Right atrium auricular region (tissue), 2 donors: ENCODE measurements around the gene SH3GL1. TPM values are rescaled to one million over a fixed set of nuclear protein-coding genes. Genes with fewer than 3 reads are reported as not detected.

Experiments
- DNase-seq: peaks from one replicate; pipeline ENCODE4 v3.0.0-alpha.2; 2019; ENCODE audit warnings: low spot score
- H3K27ac ChIP-seq, 2 donors: fragments of 200-600 bp; sonication (generic); 1 replicate in 1 of 2; 2 replicates in 1 of 2; pipeline ENCODE4 v1.5.1; 2016 to 2019
- H3K27me3 ChIP-seq, 2 donors: fragments of 200-600 bp; sonication (generic); one replicate each; pipeline versions ENCODE4 v1.5.1 to v1.6.0; 2017 to 2019
- H3K36me3 ChIP-seq: fragments of 200-600 bp; sonication (generic); one replicate; pipeline ENCODE4 v1.5.1; 2016
- H3K4me1 ChIP-seq, 2 donors: fragments of 200-600 bp; sonication (generic); one replicate each; pipeline versions ENCODE4 v1.5.1 to v1.6.0; 2017 to 2019
- H3K4me3 ChIP-seq, 2 donors: fragments of 200-600 bp; sonication (generic); 1 replicate in 1 of 2; 2 replicates in 1 of 2; pipeline ENCODE4 v1.5.1; 2017 to 2019; ENCODE audit warnings: mild to moderate bottlenecking in 1 of 2, moderate library complexity in 1 of 2
- H3K9me3 ChIP-seq, 2 donors: fragments of 200-600 bp; sonication (generic); one replicate each; pipeline ENCODE4 v1.5.1; 2019
- CTCF ChIP-seq, 2 donors: fragments of 200-600 bp; sonication (generic); IDR thresholded peaks; one replicate each; pipeline ENCODE4 v1.5.1; 2019; ENCODE audit warnings: antibody characterized with exemption in 2 of 2
- total RNA-seq, 2 donors: library from RNA; depleted of rRNA; stranded (reverse); fragments of >200 nt; gene quantifications; one replicate each; pipeline ENCODE4 v1.1.0, GENCODE V29; 2016

SH3GL1 gene
- total RNA-seq, 2 donors from 2014 or later = 17.5 to 31.9 TPM

DNA sequence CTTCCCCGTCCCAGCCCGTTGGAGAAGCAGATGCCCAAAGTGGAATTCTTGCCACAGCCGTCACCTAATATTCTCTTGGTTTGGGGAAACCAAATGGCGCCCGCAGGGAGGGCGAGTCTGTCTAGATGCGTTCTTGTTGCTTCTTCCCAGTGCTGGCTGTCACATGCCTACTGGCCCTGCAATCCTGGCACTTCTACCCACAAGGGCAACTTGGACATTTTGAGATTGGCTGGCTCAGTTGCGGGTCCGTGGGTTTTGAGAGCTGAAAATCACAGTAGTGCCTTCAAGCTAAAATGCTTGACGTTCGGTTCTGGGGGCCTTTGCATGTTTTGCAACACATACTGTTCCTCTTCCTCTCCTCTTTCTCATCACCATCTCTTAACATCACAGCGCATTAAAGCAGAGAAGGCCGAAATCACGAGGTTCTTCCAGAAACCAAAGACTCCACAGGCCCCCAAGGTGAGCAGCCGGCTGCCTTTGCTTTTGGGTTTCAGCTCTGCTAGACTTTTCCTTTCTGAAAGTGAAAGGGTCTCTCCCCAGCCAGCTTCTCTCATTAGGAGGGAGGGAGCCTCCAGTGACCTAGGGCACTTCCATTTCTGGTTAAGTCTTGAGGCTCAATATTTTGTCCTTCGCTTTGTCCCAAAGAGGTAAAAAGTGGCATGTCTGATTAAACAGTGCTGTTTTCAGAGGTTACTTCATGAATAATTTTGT, 23.2 kb upstream of the SH3GL1 start:
- TF ChIP-seq CTCF (IDR thresholded peaks at IDR 0.05) = no peak
- Histone ChIP-seq H3K27me3 (no peaks in the 10 kb centered on the region), H3K36me3 (no peaks in the 10 kb centered on the region), H3K27ac (no peak overlapping the region), H3K4me3 (no peak overlapping the region), H3K9me3 (no peaks in the 10 kb centered on the region), H3K4me1 (no peaks in the 10 kb centered on the region)
- DNase-seq = no peak

GRCh38 chr19:4416268-4416667, 15.9 kb upstream of the SH3GL1 start:
- no peak for TF ChIP-seq CTCF (IDR thresholded peaks at IDR 0.05)
- Histone ChIP-seq H3K36me3 (no peaks in the 10 kb centered on the region), H3K4me1 (peaks cover 0 to 9% of the 10 kb centered on the region in 2 donors), H3K4me3 (no peak overlapping the region), H3K27me3 (no peaks in the 10 kb centered on the region), H3K27ac (no peak overlapping the region), H3K9me3 (no peaks in the 10 kb centered on the region)
- DNase-seq = no peak

DNA sequence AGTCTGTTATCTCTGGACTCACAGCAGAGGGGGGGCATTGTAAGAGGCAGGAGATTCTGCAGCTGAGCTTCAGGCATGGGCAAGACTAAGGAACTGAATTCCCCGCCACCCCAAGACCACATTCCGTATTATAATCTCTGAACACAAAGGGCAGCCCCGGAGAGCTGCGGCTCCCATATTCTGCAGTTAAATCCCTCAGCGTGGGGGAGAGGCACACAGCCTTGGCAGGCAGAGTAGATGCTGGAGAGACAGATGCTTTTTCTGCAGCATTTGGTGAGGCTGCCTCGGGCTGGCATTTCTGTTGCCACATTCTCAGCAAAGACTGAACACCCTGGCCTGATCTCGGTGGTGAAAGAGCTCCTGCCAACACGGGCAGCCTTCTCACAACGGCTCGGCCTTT, 15.0 kb upstream of the SH3GL1 start:
- Histone ChIP-seq H3K27me3 (no peaks in the 10 kb centered on the region), H3K9me3 (no peaks in the 10 kb centered on the region), H3K36me3 (peaks cover 4% of the 10 kb centered on the region), H3K4me1 (peaks cover 0 to 9% of the 10 kb centered on the region in 2 donors), H3K4me3 (peak overlapping the region in 1 of 2 donors; percentile 6), H3K27ac (peak overlapping the region in 1 of 2 donors; percentile 11)
- TF ChIP-seq CTCF (IDR thresholded peaks at IDR 0.05) = no peak
- DNase-seq = no peak

DNA sequence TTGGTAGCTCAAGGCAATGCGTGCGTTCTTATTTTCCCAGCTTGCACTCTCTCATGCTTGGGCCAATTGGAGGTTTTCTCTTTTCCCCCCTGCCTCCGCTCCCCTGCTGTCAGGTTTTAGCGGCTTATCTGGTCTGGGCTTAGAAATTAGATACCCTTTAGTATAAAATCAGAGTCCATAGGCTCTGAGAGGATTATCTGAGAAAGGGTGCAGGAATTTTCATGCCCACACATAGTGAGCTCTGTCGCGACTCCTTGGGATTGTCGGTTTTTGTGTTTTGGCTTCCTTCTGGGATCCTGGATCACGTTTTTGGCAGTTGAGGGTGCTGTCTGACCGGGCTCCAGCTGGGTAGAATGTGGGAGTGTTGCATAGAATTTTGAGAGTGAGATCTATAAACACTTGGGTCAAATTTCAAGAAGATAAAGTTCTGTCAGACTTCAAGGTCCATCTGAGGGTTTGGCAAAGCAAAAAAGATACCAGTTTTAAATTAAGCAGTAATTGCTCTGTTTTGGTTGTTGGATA, 14.5 kb upstream of the SH3GL1 start:
- no peak for TF ChIP-seq CTCF (IDR thresholded peaks at IDR 0.05)
- Histone ChIP-seq H3K4me3 (peak overlapping the region in 1 of 2 donors; percentile 6), H3K36me3 (peaks cover 4% of the 10 kb centered on the region), H3K9me3 (no peaks in the 10 kb centered on the region), H3K4me1 (peaks cover 0 to 9% of the 10 kb centered on the region in 2 donors), H3K27ac (peak overlapping the region in 1 of 2 donors; percentile 5), H3K27me3 (no peaks in the 10 kb centered on the region)
- no peak for DNase-seq

GRCh38 chr19:4414144-4414799, 13.9 kb upstream of the SH3GL1 start:
- no peak for TF ChIP-seq CTCF (IDR thresholded peaks at IDR 0.05)
- Histone ChIP-seq H3K27me3 (no peaks in the 10 kb centered on the region), H3K4me1 (peaks cover 0 to 9% of the 10 kb centered on the region in 2 donors), H3K36me3 (peaks cover 4% of the 10 kb centered on the region), H3K9me3 (no peaks in the 10 kb centered on the region), H3K27ac (peak overlapping the region in 1 of 2 donors; percentile 5), H3K4me3 (no peak overlapping the region)
- no peak for DNase-seq
